ENCODE data around the gene POU6F1. TPM values are rescaled to one million over a fixed set of nuclear protein-coding genes. Genes with fewer than 3 reads are reported as not detected.
A peak's percentile ranks its signal among the peaks of the same experiment; 100 is the strongest.
"Not testable (repeated sequence)": the region's sequence is repeated elsewhere in the genome, so short reads cannot be mapped to it uniquely, and the experiment has no call there.

Gene POU6F1
- total RNA-seq, 1 experiment from 2014 or later: 5.5 TPM

GRCh38 chr12:51227962-51228361, 10.1 kb upstream of the POU6F1 start:
- no peak for DNase-seq (ENCODE audit: low read depth)

DNA sequence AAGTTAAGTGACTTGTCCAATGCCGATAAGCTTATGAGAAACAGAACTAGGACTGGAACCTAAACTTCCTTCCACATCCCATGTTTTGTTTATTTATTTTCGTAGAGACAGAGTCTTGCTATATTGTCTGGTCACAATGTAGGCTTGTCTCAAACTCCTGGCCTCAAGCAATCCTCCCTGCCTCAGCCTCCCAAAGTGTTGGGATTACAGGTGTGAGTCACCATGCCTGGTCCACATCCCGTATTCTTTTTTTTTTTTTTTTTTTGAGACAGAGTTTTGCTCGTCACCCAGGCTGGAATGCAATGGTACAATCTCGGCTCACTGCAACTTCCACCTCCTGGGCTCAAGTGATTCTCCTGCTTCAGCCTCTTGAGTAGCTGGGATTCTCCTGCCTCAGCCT, 9.2 kb upstream of the POU6F1 start:
- DNase-seq (ENCODE audit: low read depth): not testable (repeated sequence)

- no peak for DNase-seq (ENCODE audit: low read depth)
Measured at GRCh38 chr12:51225771-51226170, 7.9 kb upstream of the POU6F1 start.

DNA sequence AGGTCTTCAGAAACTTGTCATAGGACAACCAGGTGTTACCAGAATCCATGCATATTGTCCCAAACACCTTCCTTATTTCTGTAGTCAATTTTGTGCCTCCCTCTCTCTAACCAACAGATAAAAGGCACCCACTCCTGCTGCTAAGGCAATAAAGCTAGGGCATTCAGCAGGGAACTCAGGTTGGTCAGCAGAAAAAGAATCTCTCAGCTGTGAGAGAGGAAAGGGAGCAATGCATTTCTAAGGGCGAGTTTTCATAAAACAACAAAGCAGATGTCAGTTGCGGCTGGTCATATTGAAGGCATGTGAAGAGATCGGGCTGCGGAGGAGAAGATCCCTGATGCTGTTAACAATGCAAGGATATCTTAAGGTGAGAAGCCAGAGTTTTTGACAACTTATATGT, 7.4 kb upstream of the POU6F1 start:
- no peak for DNase-seq (ENCODE audit: low read depth)

DNA sequence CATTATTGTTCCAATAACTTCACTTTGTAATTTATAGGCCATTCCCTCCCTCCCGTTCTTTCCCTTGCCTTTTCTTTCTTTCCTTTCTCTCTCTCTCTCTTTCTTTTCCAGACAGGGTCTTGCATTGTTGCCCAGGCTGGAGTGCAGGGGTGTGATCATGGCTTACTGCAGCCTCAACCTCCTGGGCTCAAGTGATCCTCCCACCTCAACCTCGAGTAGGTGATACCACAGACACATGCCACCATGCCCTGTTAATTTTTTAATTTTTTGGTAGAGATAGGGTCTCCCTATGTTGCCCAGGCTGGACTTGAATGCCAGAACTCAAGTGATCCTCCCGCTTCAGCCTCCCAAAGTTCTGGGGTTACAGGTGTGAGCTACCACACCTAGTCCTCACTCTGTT, 6.8 kb upstream of the POU6F1 start:
- no peak for DNase-seq (ENCODE audit: low read depth)

- DNase-seq (ENCODE audit: low read depth): no peak
Measured at GRCh38 chr12:51222461-51222860, 4.6 kb upstream of the POU6F1 start.

GRCh38 chr12:51219857-51220256, 2.0 kb upstream of the POU6F1 start:
- DNase-seq (ENCODE audit: low read depth): not testable (repeated sequence)

- DNase-seq (ENCODE audit: low read depth): no peak
Measured at GRCh38 chr12:51219322-51219721, 1.5 kb upstream of the POU6F1 start.

GRCh38 chr12:51218607-51219161, 822 bp upstream of the POU6F1 start:
- DNase-seq (ENCODE audit: low read depth): no peak

DNA sequence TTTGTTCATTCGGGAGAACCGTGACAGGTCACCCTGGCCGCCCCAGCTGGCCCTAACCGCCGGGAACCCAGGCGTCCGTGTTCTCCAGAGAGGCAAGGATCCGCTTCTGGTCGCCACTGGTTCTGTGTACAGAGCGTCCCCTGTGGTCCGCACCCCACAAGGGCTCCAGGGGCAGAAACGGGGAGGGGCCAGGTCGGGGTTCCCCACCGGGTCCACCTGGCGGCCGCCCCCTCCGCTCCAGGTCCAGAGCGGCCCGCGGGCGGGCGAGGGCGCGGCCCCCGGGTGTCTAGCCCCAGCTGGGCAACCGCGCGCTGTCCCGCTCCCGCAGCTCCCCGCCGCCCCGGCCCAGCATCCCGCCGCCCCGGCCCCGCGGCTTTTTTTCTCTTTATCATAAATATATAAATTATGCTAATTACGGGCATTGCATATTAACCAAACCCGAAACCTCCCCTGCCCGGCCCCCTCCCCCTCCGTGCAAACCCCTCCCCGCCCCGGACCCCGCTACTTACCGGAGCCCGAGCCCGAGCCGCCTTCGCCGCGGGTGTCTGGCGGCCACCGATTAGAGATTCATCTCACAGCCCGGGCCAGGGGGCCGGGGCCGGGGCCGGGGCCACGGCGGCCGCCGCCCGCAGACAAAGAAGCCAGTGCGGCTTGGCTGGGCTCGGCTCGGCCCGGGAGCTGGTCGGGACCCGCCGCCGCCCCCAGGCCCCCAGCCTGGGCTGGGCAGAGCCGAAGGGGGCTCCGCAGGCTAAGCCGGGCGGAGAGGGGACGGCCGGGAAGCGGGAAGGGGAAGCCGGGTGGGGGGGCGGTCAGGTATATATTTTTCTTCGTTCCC, 512 bp downstream of the POU6F1 start:
- DNase-seq (ENCODE audit: low read depth): peak; percentile 4

DNA sequence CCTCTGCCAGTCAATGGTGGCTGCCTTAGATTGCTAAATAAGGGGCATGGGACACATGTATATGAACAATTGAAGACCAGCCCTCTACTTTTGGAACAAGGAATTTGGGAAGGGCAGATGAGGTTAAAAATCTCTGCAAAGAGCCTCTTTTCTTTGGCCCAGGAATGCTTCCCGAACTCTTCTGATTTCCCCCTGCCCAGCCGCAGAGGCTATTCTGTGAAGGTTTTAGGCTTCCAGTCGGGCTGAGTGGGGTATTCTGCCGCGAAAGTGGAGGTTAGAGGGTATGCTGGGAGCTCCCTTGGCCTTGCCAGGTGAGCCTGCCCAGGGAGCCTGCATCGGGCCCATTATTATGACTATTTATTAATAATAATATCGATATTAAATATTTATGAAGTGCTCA, 1.2 kb downstream of the POU6F1 start:
- DNase-seq (ENCODE audit: low read depth): no peak

- no peak for DNase-seq (ENCODE audit: low read depth)
Measured at GRCh38 chr12:51214895-51215294, 3.0 kb downstream of the POU6F1 start.

GRCh38 chr12:51210690-51211395, 7.0 kb downstream of the POU6F1 start:
- DNase-seq (ENCODE audit: low read depth): peak; percentile 7

GRCh38 chr12:51209259-51209658, 8.6 kb downstream of the POU6F1 start:
- DNase-seq (ENCODE audit: low read depth): no peak

- no peak for DNase-seq (ENCODE audit: low read depth)
Measured at GRCh38 chr12:51208016-51208660, 9.7 kb downstream of the POU6F1 start.

GRCh38 chr12:51205350-51205749, 12.5 kb downstream of the POU6F1 start:
- no peak for DNase-seq (ENCODE audit: low read depth)

DNA sequence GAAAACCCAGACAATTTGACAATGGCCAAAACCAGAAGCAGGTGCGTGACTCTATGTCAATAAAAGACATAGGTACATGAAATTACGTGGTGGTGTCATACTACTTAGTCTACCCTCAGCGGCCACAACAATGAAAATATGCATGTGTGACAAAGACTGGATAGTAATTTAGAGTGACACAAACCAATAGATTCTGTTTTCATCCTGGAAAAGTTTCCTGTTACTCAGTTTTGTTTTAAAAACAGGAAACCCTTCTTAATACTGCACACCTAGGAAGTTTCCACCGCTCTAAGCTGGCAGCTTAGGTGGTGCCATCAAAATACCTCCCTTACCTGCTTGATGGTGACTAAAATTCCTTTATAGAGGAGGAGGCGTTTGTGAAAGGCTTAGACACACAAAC, 15.1 kb downstream of the POU6F1 start:
- DNase-seq (ENCODE audit: low read depth): no peak

DNA sequence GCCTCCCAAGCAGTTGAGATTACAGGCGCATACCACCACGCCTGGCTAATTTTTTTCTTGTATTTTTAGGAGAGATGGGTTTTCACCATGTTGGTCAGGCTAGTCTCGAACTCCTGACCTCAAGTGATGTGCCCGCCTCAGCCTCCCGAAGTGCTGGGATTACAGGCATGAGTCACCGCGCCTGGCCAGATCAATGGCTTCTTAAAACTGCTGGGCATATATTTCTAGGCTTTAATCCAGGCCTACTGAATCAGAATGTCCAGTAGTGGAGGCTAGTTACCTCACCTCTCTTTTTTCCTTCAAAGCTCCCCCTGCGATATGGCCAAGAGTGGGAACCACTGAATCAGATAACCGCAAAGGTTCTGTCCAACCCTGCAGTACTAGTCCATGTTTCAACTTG, 17.1 kb downstream of the POU6F1 start:
- no peak for DNase-seq (ENCODE audit: low read depth)

DNA sequence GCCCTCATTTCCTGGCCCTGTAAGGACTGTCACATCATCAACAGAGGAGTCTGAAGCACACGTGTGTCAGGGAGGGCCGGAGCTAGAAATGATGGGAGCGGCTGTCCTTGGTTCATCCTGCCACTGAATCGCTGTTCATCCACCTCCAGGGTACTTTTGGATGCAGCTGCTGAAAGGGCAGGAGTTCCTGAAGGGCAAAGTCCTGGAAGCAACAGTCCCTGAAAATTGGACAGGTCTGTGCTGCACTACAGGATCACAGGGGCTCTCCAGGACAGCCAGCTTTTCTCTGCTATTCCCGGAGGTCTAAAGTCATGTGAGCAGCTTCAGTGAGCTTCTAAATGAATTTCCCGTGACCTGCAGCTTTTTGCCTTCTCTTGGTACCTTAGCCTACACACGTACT, 17.7 kb downstream of the POU6F1 start:
- no peak for DNase-seq (ENCODE audit: low read depth)

DNA sequence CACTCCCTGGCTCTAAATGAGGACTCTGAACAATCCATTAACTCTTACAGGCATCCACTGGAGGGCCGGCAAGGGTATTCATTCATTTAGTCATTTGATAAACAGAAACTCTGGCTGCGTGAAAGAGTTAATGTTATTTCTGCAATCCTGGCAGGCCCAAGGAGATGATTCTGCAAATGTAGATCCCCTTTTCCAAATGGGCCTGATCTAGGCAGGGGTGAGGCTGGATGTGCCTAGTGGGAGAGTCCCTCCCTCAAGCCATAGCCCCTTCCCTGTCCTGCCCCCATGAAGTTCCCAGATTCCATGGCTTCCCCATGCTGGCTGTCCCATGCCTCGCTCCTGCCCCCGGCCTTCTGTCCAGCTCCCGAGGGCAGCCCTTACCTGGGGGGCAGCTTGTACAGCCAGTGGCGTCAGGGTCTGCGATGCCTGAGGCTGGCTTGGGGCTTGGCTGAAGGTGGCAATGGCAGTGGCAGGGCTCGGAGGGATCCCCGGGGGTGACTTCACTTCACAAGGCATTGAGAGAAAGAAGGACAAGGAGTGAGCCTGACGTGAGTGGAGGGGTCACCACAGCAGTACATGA, 18.4 kb downstream of the POU6F1 start:
- no peak for DNase-seq (ENCODE audit: low read depth)

DNA sequence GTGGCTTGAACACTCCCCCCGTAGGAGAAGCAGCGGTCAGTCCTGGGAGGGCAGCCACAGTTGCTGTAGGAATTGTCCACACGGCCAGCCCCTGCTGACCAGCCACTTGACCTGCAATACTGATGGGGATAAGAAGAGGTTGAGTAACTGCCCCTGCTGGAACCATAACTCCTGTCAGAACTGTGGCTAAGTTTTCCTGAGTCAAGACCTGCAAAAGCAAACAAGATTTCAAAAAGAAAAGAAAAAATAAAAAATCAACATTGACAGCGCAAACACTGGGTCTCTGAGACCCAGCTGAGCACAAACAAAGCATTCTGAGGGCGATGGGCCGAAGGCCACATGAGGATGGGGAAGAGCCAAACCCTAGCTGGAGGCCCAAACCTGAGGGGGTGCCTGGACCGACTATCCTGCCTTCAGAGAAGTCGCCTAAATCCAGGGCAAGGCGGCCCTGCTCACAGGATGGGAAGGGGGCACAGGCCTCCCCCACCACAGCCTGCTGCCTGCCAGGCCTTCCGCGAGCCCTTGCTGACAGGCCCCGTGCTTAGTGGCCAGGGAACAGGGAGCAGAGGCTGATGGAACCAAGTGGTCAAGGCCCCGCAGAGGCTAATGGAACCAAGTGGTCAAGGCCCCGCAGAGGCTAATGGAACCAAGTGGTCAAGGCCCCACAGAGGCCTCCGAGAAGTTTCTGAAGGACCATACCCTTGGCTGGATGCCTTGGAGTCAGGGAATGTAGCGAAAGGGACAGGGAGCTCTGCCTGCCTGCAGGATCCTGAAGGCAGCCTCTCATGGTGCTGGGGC, 19.1 kb downstream of the POU6F1 start:
- no peak for DNase-seq (ENCODE audit: low read depth)
